Ishikawa (cell line): ENCODE data around the gene CAMTA1.

ENCODE experiments used
- EGR1 ChIP-seq: IDR thresholded peaks from 2 replicates; pipeline ENCODE4 v1.6.1; 2012
- EP300 ChIP-seq: IDR thresholded peaks from 2 replicates; pipeline ENCODE4 v1.6.1; 2012; ENCODE audit warnings: borderline replicate concordance
- FOXM1 ChIP-seq: IDR thresholded peaks from 2 replicates; pipeline ENCODE4 v1.6.1; 2012; ENCODE audit warnings: low read depth, borderline replicate concordance
- REST ChIP-seq: IDR thresholded peaks from 2 replicates; pipeline ENCODE4 v1.6.1; 2012; ENCODE audit warnings: low read depth, mild to moderate bottlenecking
- TAF1 ChIP-seq: IDR thresholded peaks from 2 replicates; pipeline ENCODE4 v1.6.1; 2012; ENCODE audit warnings: low read depth, mild to moderate bottlenecking
- YY1 ChIP-seq: IDR thresholded peaks from 2 replicates; pipeline ENCODE4 v1.6.1; 2012; ENCODE audit warnings: low read depth

DNA sequence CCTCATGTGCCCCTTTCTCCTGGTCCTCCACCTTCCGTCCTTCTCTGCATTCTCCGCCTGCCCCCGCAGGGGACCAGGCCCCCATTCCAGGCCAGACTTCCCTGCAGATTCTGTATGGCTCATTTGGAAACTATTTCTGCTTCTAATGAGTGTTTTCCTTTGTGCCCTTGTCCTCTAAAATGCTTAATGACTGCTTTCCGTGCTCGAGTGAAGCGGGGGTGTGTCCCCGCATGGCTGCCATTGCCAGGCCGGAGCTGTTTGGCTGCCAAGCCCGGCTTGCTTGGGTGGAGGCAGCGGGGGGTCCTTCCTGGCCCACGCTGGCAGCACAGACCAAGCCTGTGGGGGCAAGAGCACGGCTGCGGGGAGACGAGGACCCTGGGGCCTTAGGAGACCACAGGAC, 686.6 kb downstream of the CAMTA1 start:
- TF ChIP-seq REST (no peak), YY1 (no peak), EGR1 (no peak), FOXM1 (no peak), TAF1 (no peak), EP300 (peak; percentile 12; the same call in 1 of the 2 replicates)
